Measurements from ENCODE around the gene NOPCHAP1.

DNA sequence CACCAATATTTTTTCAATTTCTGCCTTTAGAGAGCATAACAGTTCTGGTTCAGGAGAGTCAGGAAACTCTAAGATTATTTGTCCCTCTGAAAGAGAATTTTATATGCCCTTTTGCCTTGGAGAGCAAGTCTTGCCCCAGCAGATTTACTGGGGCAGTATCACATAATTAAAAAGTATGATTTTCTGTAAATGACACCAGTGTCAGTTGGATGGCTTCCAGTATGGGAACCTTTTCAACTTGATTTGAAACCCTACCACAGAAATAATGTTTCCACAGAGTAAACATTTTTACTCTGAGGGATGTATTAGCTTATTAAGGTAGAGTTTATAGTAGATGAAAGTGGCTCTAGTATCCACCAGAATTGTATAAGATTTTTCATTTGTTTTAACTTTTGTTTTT is 15.4 kb downstream of the NOPCHAP1 start:
- TF ChIP-seq, protein P1, sequence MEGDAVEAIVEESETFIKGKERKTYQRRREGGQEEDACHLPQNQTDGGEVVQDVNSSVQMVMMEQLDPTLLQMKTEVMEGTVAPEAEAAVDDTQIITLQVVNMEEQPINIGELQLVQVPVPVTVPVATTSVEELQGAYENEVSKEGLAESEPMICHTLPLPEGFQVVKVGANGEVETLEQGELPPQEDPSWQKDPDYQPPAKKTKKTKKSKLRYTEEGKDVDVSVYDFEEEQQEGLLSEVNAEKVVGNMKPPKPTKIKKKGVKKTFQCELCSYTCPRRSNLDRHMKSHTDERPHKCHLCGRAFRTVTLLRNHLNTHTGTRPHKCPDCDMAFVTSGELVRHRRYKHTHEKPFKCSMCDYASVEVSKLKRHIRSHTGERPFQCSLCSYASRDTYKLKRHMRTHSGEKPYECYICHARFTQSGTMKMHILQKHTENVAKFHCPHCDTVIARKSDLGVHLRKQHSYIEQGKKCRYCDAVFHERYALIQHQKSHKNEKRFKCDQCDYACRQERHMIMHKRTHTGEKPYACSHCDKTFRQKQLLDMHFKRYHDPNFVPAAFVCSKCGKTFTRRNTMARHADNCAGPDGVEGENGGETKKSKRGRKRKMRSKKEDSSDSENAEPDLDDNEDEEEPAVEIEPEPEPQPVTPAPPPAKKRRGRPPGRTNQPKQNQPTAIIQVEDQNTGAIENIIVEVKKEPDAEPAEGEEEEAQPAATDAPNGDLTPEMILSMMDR (IDR thresholded peaks at IDR 0.05; ENCODE audit: low read depth, low read length): no peak
- TF ChIP-seq POLR2A (IDR thresholded peaks at IDR 0.05; ENCODE audit: extremely low read depth, insufficient read length): no peak
- TF ChIP-seq, protein P2, sequence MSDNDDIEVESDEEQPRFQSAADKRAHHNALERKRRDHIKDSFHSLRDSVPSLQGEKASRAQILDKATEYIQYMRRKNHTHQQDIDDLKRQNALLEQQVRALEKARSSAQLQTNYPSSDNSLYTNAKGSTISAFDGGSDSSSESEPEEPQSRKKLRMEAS (IDR thresholded peaks at IDR 0.05; ENCODE audit: low read depth, low read length): no peak
- no peak for TF ChIP-seq MYC (IDR thresholded peaks at IDR 0.05; ENCODE audit: low read depth, low read length)

Data from NB4 (cell line).